Suppressor macrophage treated with lipopolysaccharide for 1 hour (primary cell): ENCODE measurements around the gene BPNT1.
"Not testable (repeated sequence)": the region's sequence is repeated elsewhere in the genome, so short reads cannot be mapped to it uniquely, and the experiment has no call there.

Experiments
- DNase-seq, 3 donors: peaks; one replicate each; pipeline ENCODE4 v3.0.0-alpha.2; 2020 to 2022

Gene BPNT1

DNA sequence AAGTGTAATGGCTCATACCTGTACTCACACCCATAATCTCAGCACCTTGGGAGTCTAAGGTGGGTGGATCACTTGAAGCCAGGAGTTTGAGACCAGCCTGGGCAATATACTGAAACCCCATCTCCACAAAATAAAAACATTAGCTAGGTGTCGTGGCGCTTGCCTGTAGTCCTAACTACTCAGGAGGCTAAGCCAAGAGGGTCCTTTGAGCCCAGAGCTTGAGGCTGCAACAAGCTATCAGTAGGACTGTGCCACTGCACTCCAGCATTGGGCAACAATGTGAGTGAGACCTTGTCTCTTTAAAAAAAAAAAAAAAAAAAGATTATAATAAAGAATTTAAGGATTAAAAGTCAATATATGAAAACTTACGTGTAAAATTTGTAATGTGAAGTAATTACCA is 11.7 kb downstream of the BPNT1 start:
- DNase-seq, result no peak

DNA sequence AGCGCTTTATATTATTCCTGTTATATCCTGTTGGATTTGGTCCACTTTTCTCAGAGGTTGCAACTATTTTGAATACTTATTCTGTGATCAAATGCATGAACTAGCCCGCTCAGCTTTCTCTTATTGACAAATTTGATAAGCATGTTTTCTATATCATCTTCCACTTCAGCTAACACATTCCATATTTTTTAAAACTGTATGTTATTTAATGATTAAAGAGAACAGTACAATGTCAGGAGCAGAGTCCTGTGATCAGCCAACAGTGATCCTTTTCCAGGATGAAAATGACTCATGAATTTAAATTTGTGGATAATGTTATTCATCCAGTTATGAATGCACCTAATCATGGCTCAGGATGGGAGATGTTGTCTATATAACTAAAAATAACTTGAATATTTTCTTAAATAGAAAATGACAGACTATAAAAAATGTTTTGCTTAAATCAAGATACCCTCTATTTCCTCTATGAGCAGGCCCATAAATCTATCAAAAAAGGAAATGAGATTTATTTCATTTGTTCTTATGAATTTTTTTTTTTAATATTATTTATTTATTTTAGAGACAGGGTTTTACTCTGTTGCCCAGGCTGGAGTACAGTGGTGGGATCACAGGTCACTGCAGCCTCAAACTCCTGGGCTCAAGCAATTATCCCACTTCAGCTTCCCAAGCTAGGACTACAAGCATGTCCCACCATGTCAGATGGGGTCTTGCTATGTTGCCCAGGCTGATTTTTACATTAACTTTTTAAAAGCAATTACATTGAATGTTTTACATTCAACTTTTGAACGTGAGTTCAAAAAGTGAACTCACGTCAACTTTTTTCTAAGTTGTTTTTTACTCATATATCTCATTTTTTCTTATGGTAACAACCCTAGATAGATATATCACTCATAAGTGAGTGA is 12.5 kb downstream of the BPNT1 start:
- DNase-seq, result no peak

DNA sequence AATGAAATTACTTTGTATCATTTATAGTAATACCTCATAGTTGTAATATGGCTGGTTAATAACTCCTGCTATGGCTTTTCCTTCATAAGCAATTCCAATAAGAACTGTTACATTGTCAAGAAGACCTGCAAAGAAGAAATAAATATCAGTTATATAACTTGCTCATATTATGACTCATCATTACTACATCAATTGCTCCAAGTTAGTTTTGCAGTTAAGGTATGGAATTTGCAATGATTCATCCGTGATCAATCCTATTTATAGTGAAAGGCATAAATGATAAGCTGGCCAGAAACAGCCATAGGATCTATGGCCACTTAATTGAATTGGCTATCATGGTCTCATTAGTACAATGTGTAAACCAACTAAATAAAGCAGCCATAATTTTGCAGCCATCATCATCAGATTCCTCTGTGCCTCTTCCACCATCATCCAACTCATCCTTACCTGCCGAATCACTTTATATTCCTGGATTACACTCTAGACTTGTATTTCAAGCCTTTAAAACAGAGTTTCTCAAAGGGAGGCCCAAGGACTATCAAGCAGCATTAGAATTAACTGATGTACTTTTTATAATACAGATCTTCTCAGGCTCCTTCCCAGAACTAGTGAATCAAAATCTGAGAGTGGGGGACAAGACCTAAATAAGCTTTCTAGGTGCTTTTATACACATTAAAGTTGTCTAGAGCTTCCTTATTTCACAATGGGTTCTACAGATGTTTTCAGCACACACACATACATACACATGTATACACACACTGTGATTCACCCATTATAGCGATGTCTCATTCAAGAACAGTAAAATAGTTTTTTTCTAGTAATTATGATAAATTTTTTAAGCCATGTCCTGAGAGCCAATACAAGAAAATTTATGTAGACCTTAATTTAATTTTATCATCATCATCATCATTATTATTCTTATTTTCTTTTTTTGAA is 22.1 kb downstream of the BPNT1 start:
- DNase-seq, result no peak

DNA sequence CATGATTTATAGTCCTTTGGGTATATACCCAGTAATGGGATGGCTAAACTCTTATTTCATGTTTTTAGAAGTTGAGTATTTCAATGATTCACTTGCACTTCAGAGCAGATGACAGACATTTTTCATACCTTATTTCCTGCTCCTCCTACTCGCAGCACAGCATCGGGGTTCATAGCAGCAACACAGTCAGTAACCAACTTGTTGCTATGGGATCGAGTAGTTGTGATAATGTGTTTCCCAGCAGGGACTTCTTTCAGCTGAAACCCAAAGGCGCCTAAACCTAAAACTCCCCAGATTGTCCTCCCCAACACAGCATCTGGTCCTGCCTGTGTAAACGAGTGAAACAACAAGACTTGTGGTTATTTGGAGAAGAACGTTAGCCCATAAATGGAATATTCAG is 27.0 kb downstream of the BPNT1 start:
- DNase-seq, result no peak

DNA sequence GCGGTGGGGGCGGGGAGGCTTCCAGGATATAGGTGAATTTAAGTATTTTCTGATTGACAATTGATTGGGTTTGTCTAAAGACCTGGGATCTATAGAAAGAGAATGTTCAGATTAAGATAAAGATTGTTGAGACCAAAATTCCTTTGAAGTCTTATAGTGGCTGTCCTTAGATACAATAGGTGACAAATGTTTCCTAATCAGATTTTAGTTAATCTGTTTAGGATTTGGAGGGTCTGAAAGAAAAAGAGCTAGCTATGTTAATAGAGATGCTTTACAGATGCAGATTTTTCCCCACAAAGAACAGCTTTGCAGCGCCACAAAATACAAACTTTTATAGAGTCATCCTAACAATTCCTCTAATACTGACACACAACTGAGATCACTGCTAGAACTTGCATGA is 28.7 kb downstream of the BPNT1 start:
- DNase-seq, result no peak

DNA sequence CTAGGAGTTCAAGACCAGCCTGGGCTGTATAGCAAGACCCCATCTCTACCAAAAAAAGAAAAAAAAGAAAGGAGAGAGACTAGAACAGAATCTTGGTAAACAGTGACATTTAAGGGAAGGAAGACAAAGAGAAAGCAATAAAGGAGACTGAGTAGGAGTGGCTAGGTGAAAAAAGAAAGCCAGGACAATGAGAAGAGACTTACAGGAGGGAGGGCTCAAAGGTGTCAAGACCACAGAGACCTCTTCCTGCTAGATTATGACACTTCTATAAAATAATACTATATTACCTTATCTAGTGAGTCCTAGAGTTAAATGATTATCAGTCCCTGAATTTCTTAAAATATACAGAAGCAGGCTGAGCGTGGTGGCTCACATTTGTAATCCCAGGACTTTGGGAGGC is 33.2 kb downstream of the BPNT1 start:
- no peak for DNase-seq

DNA sequence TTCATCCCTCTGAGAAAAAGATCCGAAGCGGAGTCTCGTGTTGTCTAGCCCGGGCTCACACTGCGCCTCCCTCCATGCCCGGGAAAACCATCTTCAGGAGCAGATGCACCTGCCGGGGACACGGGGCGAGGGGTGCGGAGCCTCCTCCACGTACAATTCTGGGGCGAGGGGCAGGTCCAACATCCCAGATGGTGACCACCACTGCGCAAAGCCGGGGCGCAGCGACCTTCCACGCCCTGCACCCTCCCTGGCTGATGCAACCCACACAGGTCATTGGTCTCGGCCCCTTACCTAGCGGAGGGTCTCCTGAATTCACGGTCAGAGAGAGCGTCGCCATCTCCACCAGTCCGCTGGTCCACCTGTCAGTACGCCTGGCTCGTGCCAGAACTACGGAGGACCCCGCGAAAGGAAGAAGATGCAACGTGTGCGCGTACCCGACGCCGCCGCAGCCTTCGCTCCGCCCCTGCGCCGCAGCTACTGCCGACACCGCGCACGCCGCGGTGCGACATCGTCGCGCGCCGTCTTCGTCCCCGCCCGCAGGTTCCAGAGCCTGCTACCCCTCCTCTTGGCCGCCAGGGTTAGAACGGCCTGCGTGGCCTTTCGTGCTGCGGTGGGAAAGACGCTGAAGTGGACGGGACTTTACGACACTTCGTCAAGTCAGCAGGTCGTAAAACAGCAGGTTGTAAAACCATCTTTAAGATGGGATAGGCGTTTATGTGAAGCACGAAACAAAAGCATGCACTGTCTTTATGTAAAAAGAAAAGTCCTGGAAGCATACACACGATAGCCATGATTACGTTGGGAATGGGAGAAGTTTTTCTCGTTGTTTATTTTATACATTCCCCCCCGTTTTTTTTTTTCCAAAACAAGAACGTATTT is 43.3 kb downstream of the BPNT1 start, which contains the start of gene EPRS1:
TSS of gene EPRS1 (minus strand) at position 454 of the 879 bp plus-strand sequence. CDS start at position 337, 117 bp downstream.
- peak; percentile 97 to 98 (median 97) for DNase-seq

DNA sequence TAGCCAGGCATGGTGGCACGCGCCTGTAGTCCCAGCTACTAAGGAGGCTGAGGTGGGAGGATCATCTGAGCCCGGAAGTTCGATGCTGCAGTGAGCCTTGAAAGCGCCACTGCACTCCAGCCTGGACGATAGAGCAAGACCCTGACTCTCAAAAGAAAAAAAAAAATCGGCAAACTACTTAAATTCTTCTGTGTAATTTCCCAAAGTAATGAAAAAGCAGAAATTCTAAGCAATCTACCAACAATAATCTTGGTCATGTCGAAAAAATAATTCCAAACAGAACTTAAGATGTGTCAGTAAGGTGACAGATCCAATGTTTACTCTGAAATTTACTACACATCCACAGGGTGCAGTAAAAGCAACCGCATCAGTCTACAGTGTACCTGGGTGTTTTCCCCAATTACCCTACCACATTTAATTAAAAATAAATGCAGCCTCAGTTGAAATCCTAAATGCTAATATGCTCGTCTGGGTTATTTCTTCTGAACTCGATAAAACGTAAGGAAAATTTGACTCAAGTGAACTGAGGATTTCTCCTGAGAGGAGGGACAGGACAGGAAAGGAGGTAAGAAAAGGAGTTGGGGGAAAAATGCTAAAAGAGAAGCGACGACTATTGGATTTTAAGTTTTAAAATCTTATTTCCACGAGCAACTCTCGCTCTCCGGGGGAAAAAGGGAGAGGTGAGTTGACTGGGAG is 44.1 kb downstream of the BPNT1 start:
- DNase-seq, result no peak

DNA sequence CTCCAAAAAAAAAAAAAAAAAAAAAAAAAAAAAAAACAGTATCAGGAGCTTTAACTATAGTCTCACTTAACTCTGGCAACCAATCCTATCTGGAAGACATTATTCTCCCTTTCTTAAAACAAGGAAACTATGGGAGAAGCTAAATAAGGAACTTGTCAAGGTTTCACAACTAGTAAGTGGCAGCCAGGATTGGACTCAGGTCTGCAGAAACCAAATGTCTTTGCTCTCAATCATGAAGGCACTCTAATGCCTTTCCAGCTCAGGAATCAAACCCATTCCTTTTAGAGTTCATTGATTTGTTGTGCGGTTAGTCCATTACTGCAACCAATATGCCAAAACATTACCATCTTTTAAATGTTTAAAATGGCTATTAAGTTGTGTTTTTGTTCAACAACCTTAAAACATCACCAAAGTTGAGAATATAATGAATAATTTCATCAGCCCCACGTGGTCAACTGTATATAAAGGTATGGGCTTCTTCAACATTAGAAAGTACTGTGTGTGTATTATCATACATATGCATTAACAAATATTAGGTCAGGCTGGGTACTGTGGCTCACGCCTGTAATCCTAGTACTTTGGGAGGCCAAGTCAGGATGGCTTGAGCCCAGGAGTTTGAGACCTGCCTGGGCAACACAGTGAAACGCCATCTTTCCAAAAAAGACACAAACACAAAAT is 44.8 kb downstream of the BPNT1 start:
- DNase-seq, result peak; percentile 29 to 50 (median 46)

DNA sequence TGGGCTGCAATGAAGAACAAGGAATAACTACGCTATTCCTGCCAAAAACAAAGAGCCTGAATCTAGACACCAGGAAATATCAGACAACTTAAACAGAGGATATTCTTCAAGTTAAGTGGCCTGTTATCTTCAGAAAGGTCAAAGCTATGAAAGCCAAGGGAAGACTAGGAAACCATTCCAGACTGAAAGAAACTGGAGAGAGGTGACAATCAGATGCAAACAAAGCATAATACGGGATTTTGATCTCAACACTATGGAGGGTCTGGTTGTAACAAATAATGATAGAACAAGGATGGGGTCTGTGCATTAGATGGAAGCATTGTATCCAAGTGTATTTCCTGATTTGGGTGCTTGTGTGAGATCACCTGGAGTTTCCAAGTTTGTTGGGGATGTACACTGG is 45.9 kb downstream of the BPNT1 start:
- DNase-seq, result peak in 2 of 3 donors; percentile 16 to 21

DNA sequence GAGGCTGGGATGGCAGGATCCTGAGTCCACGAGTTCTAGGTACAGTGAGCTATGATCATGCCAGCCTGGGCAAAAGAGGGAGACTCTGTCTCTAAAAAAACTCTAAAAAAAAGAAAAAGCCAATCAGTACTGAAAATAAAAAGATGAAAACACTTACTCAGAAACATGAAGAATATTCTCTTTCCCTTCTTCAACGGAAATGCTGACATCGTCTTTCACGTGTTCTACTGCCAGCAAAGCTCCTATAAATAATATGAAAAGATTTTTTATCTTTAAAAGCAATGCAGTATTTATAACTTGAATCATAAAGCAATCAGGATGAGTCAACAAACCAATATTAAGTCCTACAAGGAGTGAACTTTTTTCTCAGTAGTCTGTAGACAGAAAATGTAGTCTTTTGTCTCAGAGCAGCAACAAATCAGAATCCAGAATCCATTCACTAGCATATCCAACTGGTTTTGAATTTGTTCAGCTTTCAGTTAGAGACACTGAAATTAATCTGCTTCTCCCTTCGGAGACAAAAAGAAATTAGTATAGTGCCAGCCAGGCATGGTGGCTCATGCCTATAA is 49.5 kb downstream of the BPNT1 start:
- DNase-seq, result no peak

DNA sequence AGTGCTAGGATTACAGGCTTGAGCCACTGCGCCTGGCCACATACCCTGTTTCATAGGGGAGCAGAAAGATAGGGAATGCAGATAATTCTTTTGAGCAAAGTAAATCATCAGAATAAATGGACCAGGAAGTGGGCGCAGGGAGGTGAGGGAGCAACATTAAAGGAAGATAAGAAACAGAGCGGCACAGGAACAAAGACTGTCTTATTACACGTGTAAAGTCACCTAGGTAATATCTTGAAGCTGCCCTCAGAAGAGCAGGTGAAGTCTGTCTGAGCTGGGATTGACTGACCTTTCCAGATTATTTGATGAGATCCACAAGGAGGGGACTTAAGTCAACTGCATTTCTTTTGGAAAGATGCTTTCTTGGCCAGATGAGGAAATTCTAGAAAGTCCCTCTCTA is 50.9 kb downstream of the BPNT1 start:
- DNase-seq, result no peak

DNA sequence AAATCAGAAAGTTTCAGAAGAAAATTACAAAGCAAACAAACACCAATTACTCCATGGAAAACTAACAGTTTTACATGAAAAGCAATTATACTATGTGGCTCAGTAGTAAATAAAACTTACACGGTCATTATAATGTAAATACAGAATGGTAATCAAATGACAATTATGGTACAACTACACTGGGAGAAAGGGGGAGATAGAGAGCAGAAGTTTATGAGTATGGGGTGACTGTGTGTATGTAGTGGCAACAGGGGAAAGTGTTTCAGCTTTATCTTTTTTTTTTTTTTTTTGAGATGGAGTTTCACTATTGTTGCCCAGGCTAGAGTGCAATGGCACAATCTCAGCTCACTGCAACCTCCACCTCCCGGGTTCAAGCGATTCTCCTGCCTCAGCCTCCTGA is 51.8 kb downstream of the BPNT1 start:
- DNase-seq, result not testable (repeated sequence)

DNA sequence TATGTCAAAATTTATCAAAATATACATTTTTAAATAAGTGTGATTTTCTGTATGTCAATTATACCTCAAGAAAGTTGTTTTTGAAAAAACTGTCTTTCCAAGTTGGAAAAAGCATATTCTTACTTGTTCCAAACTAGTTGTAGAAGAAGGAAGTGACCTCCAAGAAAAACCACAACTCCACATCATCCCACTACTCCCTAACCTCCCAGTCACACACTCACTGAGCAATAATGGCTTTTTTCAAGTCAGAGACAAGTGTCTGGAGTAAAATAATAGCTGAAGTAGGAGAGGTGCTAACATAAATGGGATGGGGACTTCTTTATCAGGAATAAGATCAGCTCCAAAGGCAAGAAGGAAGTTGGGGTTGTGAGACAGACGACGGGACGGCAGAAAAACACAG is 56.7 kb downstream of the BPNT1 start:
- DNase-seq, result peak; percentile 10 to 25 (median 20)

DNA sequence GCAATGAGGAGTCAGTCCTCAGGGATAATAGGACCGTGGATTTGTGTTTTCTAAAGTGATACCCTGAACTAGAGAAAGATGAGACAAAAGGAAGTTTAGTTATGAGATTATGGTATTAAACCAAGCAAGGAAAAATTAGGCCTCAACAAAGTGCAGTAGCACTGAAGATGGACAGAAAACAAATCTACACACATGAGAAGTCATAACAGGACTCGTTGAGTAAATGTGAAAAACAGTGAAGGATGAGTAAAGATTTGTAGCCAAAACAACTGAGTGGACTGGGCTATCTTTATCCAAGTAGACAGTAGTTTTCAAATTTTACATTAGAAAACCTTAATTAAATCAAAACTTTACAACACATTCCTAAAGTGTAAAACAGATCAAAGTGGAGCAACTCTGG is 58.3 kb downstream of the BPNT1 start:
- no peak for DNase-seq

DNA sequence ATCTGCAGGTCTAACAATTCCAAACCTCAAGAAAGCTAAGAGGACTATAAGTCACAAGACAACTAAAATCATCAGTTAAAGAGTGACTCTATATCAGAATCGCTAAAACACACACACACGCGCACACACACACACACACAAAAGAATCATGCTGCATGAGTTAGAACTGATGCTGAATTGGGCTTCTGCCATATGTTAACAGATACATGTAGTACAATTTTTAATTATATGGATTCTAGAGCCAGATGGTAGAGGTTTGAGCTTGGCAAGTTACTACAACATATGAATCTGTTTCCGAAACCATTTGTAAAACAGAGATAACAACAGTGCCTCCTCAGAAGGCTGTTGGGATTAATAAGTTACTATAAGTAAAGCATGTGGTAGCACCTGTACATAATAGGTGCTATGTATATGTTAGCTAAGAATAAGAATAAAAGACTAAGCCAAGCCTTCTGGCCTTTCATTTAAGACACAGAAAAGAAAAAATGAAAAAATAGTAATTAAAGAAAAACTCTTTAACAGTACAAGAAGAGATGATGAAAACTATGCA is 61.2 kb downstream of the BPNT1 start:
- DNase-seq, result no peak

DNA sequence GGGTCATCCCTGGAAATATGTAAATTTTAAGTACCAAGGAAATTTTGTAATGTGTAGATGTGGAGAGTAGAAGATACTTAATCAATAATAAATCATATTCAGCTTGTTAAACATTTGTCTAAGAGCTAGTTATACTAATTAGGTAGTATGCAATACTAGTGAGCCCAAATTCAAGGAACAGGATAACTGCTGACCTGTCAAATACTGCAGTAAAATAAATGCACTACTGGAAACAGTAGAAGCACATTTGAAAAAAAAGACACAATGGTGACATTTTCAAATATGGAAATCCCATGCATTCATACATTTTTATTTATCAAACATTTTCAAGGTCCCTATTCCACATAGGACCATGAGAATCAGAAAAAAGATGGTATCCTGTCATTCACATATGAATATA is 70.5 kb downstream of the BPNT1 start:
- DNase-seq, result no peak

DNA sequence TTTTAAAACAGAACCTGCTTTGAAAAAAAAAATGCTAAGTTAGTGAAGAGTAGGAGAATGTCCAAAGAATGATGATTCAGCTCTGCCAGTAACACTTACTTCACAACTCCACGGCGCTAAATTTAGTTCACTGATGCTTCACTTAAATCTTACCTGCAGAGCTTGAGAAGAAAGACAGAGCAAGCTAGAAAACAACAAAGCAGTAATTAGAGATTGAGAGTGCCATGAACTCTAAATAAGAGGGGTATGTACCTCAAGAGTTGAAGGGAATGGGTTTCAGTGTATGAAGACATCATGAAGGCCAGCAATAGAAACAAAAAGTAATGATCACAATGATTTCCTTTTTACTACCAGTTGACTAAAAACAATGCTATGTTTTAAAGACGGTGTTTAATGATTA is 76.1 kb downstream of the BPNT1 start:
- DNase-seq, result no peak

DNA sequence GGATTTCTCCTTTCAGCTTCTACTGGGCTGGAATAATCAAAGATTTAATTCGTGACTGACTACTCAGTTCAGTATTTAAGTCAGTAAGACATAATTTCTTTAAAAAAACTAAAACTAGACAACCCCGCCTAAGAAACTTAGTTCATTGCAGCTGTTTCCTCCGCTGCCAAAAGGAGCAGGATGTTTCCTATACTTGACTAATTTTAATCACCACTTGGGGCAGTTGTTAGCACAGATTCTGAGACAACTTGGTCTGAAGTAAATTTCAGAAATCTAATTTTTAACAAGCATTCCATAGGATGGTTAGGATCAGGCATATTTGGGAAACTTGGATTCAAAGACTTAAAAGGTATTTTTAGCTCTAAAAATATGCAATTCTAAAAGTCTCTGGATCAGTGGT is 77.3 kb downstream of the BPNT1 start:
- DNase-seq, result no peak

DNA sequence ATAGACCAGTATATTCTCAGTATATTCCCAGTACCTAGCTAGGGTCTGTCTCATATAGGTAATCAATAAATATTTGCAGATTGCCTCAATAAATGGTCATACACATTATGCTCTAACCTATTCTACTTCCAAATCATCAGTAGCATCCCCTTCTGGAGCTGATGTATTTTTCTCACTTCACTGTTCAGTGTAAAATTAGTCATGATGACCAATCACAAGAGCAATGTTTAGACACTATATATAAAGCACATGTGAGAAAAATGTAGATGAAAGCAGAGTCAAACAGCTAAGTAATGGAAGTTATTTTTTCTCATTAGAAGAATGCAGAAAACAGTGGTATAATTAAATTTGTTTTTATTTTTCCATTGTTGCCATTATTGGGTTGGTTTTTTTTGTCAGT is 78.0 kb downstream of the BPNT1 start:
- no peak for DNase-seq
